Heart left ventricle (tissue), 16 donors: ENCODE data around the gene KCND1. TPM values are rescaled to one million over a fixed set of nuclear protein-coding genes. Genes with fewer than 3 reads are reported as not detected.

Source experiments
- ATAC-seq, 4 donors: fragments of 200-7000 bp; cut with Tn5 transposase; one replicate each; pipeline ENCODE4 v1.9.1; 2020 to 2022; ENCODE audit warnings: moderate library complexity in 4 of 4, mild to moderate bottlenecking in 3 of 4, moderate number of reproducible peaks in 1 of 4
- DNase-seq, 5 donors: peaks; one replicate each; pipeline ENCODE4 v3.0.0-alpha.2; 2020
- H3K27ac ChIP-seq, 12 donors: fragments of 200-600 bp; sonication (generic) in 4 of 12; one replicate each; pipeline versions ENCODE4 v1.5.0 to v1.8.0; 2016 to 2022; ENCODE audit warnings: mild to moderate bottlenecking in 2 of 12
- H3K27me3 ChIP-seq, 9 donors: fragments of 200-600 bp; sonication (generic) in 2 of 9; one replicate each; pipeline versions ENCODE4 v1.5.1 to v1.8.0; 2016 to 2022; ENCODE audit warnings: mild to moderate bottlenecking in 3 of 9
- H3K36me3 ChIP-seq, 9 donors: fragments of 200-600 bp; sonication (generic) in 2 of 9; one replicate each; pipeline versions ENCODE4 v1.5.0 to v1.8.0; 2018 to 2022; ENCODE audit warnings: mild to moderate bottlenecking in 2 of 9
- H3K4me1 ChIP-seq, 12 donors: fragments of 200-600 bp; sonication (generic) in 4 of 12; one replicate each; pipeline versions ENCODE4 v1.5.0 to v1.8.0; 2016 to 2022; ENCODE audit warnings: mild to moderate bottlenecking in 3 of 12
- H3K4me3 ChIP-seq, 12 donors: fragments of 200-600 bp; sonication (generic) in 4 of 12; one replicate each; pipeline versions ENCODE4 v1.5.0 to v1.8.0; 2017 to 2022; ENCODE audit warnings: mild to moderate bottlenecking in 9 of 12, moderate library complexity in 4 of 12
- H3K9me3 ChIP-seq, 12 donors: fragments of 200-600 bp; sonication (generic) in 4 of 12; one replicate each; pipeline versions ENCODE4 v1.5.0 to v1.8.0; 2016 to 2022; ENCODE audit warnings: mild to moderate bottlenecking in 1 of 12
- POLR2A ChIP-seq, 2 donors: fragments of 450-650 bp; IDR thresholded peaks; one replicate each; pipeline ENCODE4 v1.6.1; 2017; ENCODE audit warnings: antibody characterized with exemption in 2 of 2, mild to moderate bottlenecking in 2 of 2, moderate library complexity in 2 of 2
- WGBS, 4 donors: extraction: QIAGEN DNeasy Blood & Tissue Kit in 2 of 4; methylation state at CpG; one replicate each; pipeline versions ENCODE4 v1.1.5 to v1.1.7; 2013 to 2018; 5-methylcytosine and 5-hydroxymethylcytosine counted together
- intact Hi-C, 10 donors: fragments of 100-400 bp; cut with DNase I; formaldehyde crosslinking; loops; one replicate each; pipeline versions ENCODE4 v1.11.1 to v1.14.2; 2022
- polyA plus RNA-seq, 2 donors: library from polyadenylated mRNA; stranded (reverse); fragments of 200-250 nt; gene quantifications; one replicate each; pipeline ENCODE4 v1.2.3, GENCODE V29; 2013
- total RNA-seq, 9 donors: library from RNA; depleted of rRNA in 2 of 9; stranded (reverse); fragments of >200 nt in 2 of 9; fragmentation: NEBNext Ultra II Directional in 3 of 9; extraction: Animal tissue kit (Norgen Biotek cat#: 25700) in 3 of 9; gene quantifications; one replicate each; pipeline versions ENCODE4 v1.1.0 to v1.2.4, GENCODE V29; 2016 to 2023
- TF ChIP-seq, protein P1 (sequence below), 12 donors: fragments of 200-600 bp; sonication (generic) in 4 of 12; IDR thresholded peaks; one replicate each; pipeline versions ENCODE4 v1.5.0 to v1.8.0; 2018 to 2022; ENCODE audit warnings: antibody characterized with exemption in 12 of 12, mild to moderate bottlenecking in 5 of 12
- donor health status: ischemic (EF 13 %, LVEDD 7.1; RV severe dilation, severe dysfunction).
- donor health status: healthy with polysubstance abuse.
- donor health status: DM: no; HTN: yes; CAD: no.
- donor health status: DM: no; HTN: no; CAD: no.
- donor health status: ischemic (EF 25% LVEDD 6.9; RV normal size, moderate dysfunction).
- donor health status: ischemic (EF 25% LVEDD 5.7; RV mildly dilated, moderate dysfunction).
- donor health status: healthy.
- donor health status: DM: yes; HTN: yes; CAD: no.
- donor health status: ischemic (EF 35%, LVEDD 5.7; RV mildly dilated, moderate dysfunction).
- donor health status: nonischemic (EF 11% LVEDD 7.7; RV severe dilation, severe dysfunction).
- donor health status: DM: yes; HTN: yes; CAD: no.
- donor health status: PGD.
- donor health status: ischemic (EF 29% LVEDD 5.4; RV normal size, mild dysfunction).
- donor health status: nonischemic (EF 23%, LVEDD 6.1; RV moderate dilation, normal function).

The KCND1 gene
- total and polyA plus RNA-seq, 11 donors, result 0.09 to 1.5 (median 0.29) TPM

DNA sequence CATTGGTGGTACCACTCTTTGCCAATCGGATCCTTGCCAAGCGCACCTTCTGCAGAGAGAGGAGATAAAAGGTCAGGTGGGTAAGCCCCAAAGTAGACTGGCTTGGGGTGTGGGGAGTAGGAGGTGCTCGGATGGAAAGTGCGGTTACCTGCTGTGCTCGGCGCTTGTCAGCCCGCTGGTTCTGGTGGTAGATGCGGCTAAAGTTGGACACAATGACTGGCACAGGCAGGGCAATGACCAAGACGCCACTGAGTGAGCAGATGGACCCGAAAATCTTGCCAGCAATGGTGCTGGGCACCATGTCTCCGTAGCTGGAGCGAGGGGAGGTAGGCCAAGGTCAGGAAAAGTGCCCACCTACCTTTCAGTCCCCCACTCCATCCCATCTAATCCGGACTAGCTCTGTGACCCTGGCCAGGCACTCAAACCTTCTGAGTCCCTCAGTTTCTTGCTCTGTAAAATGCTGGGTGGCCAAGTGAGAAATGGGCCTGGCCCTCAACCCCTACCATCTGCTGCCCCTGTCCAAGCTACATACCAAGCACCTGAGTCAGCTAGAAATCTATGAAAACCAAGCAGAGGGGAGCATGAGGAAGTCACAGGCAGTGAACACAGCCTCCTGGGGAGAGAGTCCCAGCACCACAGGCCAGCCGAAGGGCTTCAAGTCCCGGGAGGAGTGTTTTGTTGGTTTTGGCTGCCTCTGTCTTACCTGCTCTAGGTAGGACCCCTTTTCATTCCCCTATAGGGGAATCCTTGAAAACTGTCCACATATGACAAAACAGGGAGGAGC, 4.7 kb downstream of the KCND1 start:
- Histone ChIP-seq H3K27me3 (peaks cover 0 to 6% (median 0%) of the 10 kb centered on the region in 9 donors), H3K36me3 (no peaks in the 10 kb centered on the region), H3K9me3 (no peaks in the 10 kb centered on the region), H3K4me1 (peaks cover 0 to 8% (median 0%) of the 10 kb centered on the region in 12 donors), H3K27ac (no peak overlapping the region), H3K4me3 (no peak overlapping the region)
- DNase-seq (no peak), ATAC-seq (no peak)
- intact Hi-C loops, result no loop called here
- 81 to 92% (median 88%) methylated on average over 13 to 15 of the region's 15 CpGs for WGBS, 4 donors
- TF ChIP-seq, protein P1, sequence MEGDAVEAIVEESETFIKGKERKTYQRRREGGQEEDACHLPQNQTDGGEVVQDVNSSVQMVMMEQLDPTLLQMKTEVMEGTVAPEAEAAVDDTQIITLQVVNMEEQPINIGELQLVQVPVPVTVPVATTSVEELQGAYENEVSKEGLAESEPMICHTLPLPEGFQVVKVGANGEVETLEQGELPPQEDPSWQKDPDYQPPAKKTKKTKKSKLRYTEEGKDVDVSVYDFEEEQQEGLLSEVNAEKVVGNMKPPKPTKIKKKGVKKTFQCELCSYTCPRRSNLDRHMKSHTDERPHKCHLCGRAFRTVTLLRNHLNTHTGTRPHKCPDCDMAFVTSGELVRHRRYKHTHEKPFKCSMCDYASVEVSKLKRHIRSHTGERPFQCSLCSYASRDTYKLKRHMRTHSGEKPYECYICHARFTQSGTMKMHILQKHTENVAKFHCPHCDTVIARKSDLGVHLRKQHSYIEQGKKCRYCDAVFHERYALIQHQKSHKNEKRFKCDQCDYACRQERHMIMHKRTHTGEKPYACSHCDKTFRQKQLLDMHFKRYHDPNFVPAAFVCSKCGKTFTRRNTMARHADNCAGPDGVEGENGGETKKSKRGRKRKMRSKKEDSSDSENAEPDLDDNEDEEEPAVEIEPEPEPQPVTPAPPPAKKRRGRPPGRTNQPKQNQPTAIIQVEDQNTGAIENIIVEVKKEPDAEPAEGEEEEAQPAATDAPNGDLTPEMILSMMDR (IDR thresholded peaks at IDR 0.05), result no peak
- no peak for TF ChIP-seq POLR2A (IDR thresholded peaks at IDR 0.05)

DNA sequence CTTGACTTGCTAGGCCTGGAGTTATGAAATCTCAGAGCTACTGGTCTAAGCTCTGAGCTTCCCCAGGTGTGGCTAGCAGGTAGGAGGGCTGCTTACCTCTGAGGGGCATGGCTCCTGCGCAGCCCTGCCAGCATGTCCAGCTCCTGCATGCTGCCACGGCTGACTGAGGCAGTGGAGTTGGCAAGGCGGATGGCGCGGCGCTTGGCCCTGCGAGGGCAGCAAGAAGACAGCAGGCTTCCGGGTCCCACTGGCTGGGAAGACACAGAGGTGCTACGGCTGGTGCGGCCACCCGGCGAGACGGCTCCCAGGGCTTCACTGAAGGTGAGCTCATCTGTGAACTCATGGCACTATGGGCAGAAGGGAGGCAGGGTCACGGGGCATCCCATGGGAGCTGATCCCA, 5.7 kb downstream of the KCND1 start:
- no peak overlapping the region for H3K27ac ChIP-seq
- H3K4me3 ChIP-seq, result no peak overlapping the region
- no peaks in the 10 kb centered on the region for H3K4me1 ChIP-seq
- no peak for TF ChIP-seq POLR2A (IDR thresholded peaks at IDR 0.05)
- TF ChIP-seq, protein P1 (IDR thresholded peaks at IDR 0.05), result no peak
- intact Hi-C loops, result no loop called here
- no peak for DNase-seq
- 88 to 94% (median 90%) methylated on average over 14 of the region's 14 CpGs for WGBS, 4 donors
- ATAC-seq, result no peak
- H3K27me3 ChIP-seq, result no peaks in the 10 kb centered on the region
- H3K36me3 ChIP-seq, result no peaks in the 10 kb centered on the region
- no peaks in the 10 kb centered on the region for H3K9me3 ChIP-seq

DNA sequence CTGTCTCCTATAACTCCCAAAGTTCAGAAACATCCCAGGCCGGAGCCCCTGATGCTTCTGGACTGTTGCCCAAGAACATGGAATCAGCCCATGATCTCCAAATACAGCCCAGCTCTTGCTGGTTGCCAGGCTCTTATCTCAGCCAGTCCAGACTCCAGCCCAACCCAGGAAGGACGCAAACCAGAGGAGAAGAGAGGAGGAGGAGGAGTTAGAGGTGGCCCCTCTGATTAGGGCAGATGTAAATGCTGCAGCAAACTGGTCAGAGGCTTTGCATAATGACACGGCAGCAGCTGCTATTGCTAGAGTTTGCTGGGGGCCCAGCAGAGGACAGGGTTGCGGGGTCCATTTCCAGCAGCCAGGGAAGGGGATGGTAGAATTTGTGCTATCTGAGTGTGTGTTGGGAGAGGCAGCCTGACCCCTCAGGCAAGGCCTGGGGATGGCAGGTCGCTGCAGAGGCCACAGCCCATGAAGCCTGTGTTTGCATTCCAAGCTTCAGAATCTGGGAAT, 10.0 kb downstream of the KCND1 start:
- intact Hi-C loops, result no loop called here
- ATAC-seq, result peak in 1 of 4 donors; percentile 23
- peaks cover 0 to 4% (median 0%) of the 10 kb centered on the region in 12 donors for H3K9me3 ChIP-seq
- peak overlapping the region in 5 of 12 donors; percentile 16 to 47 (median 24) for H3K27ac ChIP-seq
- H3K27me3 ChIP-seq, result no peaks in the 10 kb centered on the region
- 36 to 59% (median 38%) methylated on average over 5 of the region's 5 CpGs for WGBS, 4 donors
- no peak overlapping the region for H3K4me3 ChIP-seq
- no peak for TF ChIP-seq POLR2A (IDR thresholded peaks at IDR 0.05)
- TF ChIP-seq, protein P1 (IDR thresholded peaks at IDR 0.05), result no peak
- no peaks in the 10 kb centered on the region for H3K36me3 ChIP-seq
- H3K4me1 ChIP-seq, result peaks cover 0 to 13% (median 3%) of the 10 kb centered on the region in 12 donors
- DNase-seq, result peak in 2 of 5 donors; percentile 14 to 36

DNA sequence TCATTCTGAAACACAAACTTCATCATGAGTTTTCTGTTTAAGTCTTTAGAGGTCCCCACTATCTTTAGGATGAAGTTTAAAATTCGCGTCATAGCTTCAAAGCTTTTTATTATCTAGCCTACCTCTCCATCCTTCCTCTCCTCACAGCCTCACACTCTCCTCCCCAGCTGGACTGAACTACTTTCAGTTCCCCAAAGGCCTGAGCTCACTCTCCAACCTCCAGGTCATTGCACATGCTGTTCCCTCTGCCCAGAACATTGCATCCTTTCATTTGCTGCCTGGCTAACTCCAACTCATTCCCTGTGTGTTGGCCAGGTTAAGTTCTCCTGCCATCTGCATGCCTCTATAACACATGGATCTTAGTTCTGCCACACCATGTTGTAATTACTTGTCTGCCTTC, 11.4 kb downstream of the KCND1 start:
- Histone ChIP-seq H3K4me1 (peaks cover 0 to 27% (median 11%) of the 10 kb centered on the region in 12 donors), H3K27me3 (no peaks in the 10 kb centered on the region), H3K36me3 (peaks cover 0 to 6% (median 0%) of the 10 kb centered on the region in 9 donors), H3K4me3 (no peak overlapping the region), H3K27ac (no peak overlapping the region), H3K9me3 (peaks cover 0 to 5% (median 0%) of the 10 kb centered on the region in 12 donors)
- intact Hi-C loops, result no loop called here
- ATAC-seq (no peak), DNase-seq (peak in 1 of 5 donors; percentile 20)
- WGBS, 4 donors, result 71 to 91% (median 80%) methylated on average over 2 of the region's 2 CpGs
- TF ChIP-seq POLR2A (IDR thresholded peaks at IDR 0.05), result no peak
- TF ChIP-seq, protein P1 (IDR thresholded peaks at IDR 0.05), result no peak
